ENCODE results near the gene WASHC4. TPM values are rescaled to one million over a fixed set of nuclear protein-coding genes. Genes with fewer than 3 reads are reported as not detected.

Gene WASHC4
- total and polyA plus RNA-seq, 7 experiments from 2014 or later: 31.0 to 76.8 (median 51.4) TPM

DNA sequence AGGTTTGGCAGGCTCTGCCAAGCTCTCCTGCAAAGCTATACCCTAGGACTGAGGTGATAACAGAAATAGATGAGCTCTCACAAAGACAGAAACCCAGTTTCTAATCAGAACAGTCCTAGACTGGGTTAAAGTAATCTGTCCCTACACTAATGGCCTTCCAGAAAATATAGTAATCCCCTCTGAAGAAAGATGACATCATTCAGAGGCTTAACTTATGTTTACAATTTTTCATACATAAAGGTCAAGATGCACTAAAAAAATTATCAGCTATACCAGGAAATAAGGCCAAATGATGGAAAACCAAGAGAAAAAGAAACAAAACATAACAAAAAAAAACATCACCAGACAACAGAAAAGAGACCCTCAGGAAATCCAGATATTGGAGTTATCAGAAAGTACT is 4.9 kb upstream of the WASHC4 start:
- H3K9me3 ChIP-seq (ENCODE audit: control insufficient read depth in 2 of 3, low read length in 3 of 3): no peaks in the 10 kb centered on the region
- H3K4me1 ChIP-seq (ENCODE audit: control insufficient read depth in 2 of 2, insufficient read depth in 2 of 2, low read length in 2 of 2): no peaks in the 10 kb centered on the region
- Mint-ChIP-seq H3K4me3 (no peak overlapping the region), H3K4me1 (peaks cover 0 to 11% (median 5%) of the 10 kb centered on the region in 7 donors), H3K9me3 (peaks cover 0 to 6% (median 3%) of the 10 kb centered on the region in 11 donors), H3K27ac (no peak overlapping the region), H3K27me3 (peaks cover 21 to 66% (median 39%) of the 10 kb centered on the region in 5 donors), H3K36me3 (peaks cover 0 to 6% (median 0%) of the 10 kb centered on the region in 5 donors)
- no peaks in the 10 kb centered on the region for H3K27me3 ChIP-seq (ENCODE audit: control insufficient read depth in 2 of 2, insufficient read depth in 2 of 2, low read length in 2 of 2)
- no peak for DNase-seq
- POLR2A ChIA-PET: no interaction called here
- CTCF ChIA-PET: no interaction called here
- no peak overlapping the region for H3K4me3 ChIP-seq (ENCODE audit: low read length)
- no peak for ATAC-seq
- no peak overlapping the region for H3K27ac ChIP-seq (ENCODE audit: low read depth, low read length)
- intact Hi-C loops (cut with micrococcal nuclease): loop anchor here in 1 of 2 donors (10.0 kb wide), 3 partner anchors 1038 to 1992 kb away; partner anchors contain the start of genes CRY1, HCFC2 and RIC8B
- H3K36me3 ChIP-seq (ENCODE audit: control insufficient read depth in 2 of 3, insufficient read depth in 3 of 3, low read length in 3 of 3): peaks cover 0 to 1% (median 0%) of the 10 kb centered on the region in 3 experiments

DNA sequence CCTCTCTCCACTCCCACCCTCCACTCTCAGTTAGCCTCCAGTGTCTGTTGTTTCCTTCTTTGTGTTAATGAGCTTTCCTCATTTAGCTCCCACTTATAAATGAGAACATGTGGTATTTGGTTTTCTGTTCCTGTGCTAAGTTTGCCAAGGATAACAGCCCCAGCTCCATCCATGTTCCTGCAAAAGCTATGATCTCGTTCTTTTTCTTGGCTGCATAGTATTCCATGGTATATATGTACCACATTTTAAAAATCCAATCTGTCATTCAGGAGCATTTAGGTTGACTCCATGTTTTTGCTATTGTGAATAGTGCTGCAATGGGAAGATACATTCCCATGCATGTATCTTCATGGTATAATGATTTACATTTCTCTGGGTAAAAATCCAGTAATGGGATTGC is 2.8 kb upstream of the WASHC4 start:
- ChIA-PET POLR2A (no interaction called here), CTCF (no interaction called here)
- ATAC-seq (no peak), DNase-seq (no peak)
- peaks cover 0 to under 1% (median 0%) of the 10 kb centered on the region in 5 donors for H3K36me3 Mint-ChIP-seq
- H3K4me1 Mint-ChIP-seq: peaks cover 12 to 25% (median 19%) of the 10 kb centered on the region in 7 donors
- intact Hi-C loops (cut with micrococcal nuclease): loop anchor here (5.0 to 10.0 kb wide), 12 partner anchors 422 to 1990 kb away; partner anchors contain the start of genes HCFC2 (in 2 of the 2), CHST11 (in 1 of the 2), CRY1 (in 1 of the 2) and EID3 (in 1 of the 2)
- peaks cover 0 to 4% (median 0%) of the 10 kb centered on the region in 11 donors for H3K9me3 Mint-ChIP-seq
- H3K4me3 Mint-ChIP-seq: no peak overlapping the region
- peaks cover 7 to 16% of the 10 kb centered on the region in 2 donors for H3K4me1 ChIP-seq (ENCODE audit: control insufficient read depth in 2 of 2, insufficient read depth in 2 of 2, low read length in 2 of 2)
- no peaks in the 10 kb centered on the region for H3K9me3 ChIP-seq (ENCODE audit: control insufficient read depth in 2 of 3, low read length in 3 of 3)
- peaks cover 0 to 5% (median 0%) of the 10 kb centered on the region in 3 experiments for H3K36me3 ChIP-seq (ENCODE audit: control insufficient read depth in 2 of 3, insufficient read depth in 3 of 3, low read length in 3 of 3)
- H3K27me3 ChIP-seq (ENCODE audit: control insufficient read depth in 2 of 2, insufficient read depth in 2 of 2, low read length in 2 of 2): no peaks in the 10 kb centered on the region
- no peak overlapping the region for H3K27ac ChIP-seq (ENCODE audit: low read depth, low read length)
- peaks cover 15 to 45% (median 39%) of the 10 kb centered on the region in 5 donors for H3K27me3 Mint-ChIP-seq
- H3K4me3 ChIP-seq (ENCODE audit: low read length): no peak overlapping the region
- H3K27ac Mint-ChIP-seq: no peak overlapping the region

- POLR2A ChIA-PET: interaction anchor here (0.8 to 2.3 kb wide), 4 partner anchors 9 to 1140 kb away, joined by 3 to 6 read pairs (median 4); partner anchors contain the start of genes NFYB and TDG
- Histone ChIP-seq H3K27me3 (ENCODE audit: control insufficient read depth in 2 of 2, insufficient read depth in 2 of 2, low read length in 2 of 2) (no peaks in the 10 kb centered on the region), H3K9me3 (ENCODE audit: control insufficient read depth in 2 of 3, low read length in 3 of 3) (no peaks in the 10 kb centered on the region), H3K4me3 (ENCODE audit: low read length) (peak overlapping the region; percentile 68), H3K36me3 (ENCODE audit: control insufficient read depth in 2 of 3, insufficient read depth in 3 of 3, low read length in 3 of 3) (peaks cover 0 to 5% (median under 1%) of the 10 kb centered on the region in 3 experiments), H3K27ac (ENCODE audit: low read depth, low read length) (no peak overlapping the region), H3K4me1 (ENCODE audit: control insufficient read depth in 2 of 2, insufficient read depth in 2 of 2, low read length in 2 of 2) (peaks cover 13 to 16% of the 10 kb centered on the region in 2 donors)
- Mint-ChIP-seq H3K4me1 (peaks cover 15 to 34% (median 28%) of the 10 kb centered on the region in 7 donors), H3K4me3 (peak overlapping the region; percentile 89 to 99 (median 96)), H3K27me3 (peaks cover 10 to 35% (median 32%) of the 10 kb centered on the region in 5 donors), H3K36me3 (peaks cover 0 to 4% (median 0%) of the 10 kb centered on the region in 5 donors), H3K27ac (peak overlapping the region in 3 of 9 donors; percentile 77 to 96 (median 95)), H3K9me3 (peaks cover 0 to 4% (median 0%) of the 10 kb centered on the region in 11 donors)
- CTCF ChIA-PET: interaction anchor here (0.6 kb wide), 1 partner anchor 171 kb away, joined by 4 read pairs; no protein-coding TSS in a partner anchor
- peak in 2 of 9 donors; percentile 4 to 7 for DNase-seq
- ATAC-seq: no peak
- intact Hi-C loops (cut with micrococcal nuclease): loop anchor here (1.0 to 10.0 kb wide), 29 partner anchors 22 to 1988 kb away; partner anchors contain the start of genes ALDH1L2 (in 2 of the 2), C12orf75 (in 2 of the 2), EID3 (in 2 of the 2) and HCFC2 (in 2 of the 2)
These were observed 910 bp upstream of the WASHC4 start for GRCh38 chr12:105106621-105107020.

GRCh38 chr12:105107171-105107493 is 399 bp upstream of the WASHC4 start:
- Mint-ChIP-seq H3K27ac (peak overlapping the region; percentile 77 to 96 (median 95)), H3K4me3 (peak overlapping the region; percentile 89 to 99 (median 96)), H3K4me1 (peaks cover 20 to 39% (median 33%) of the 10 kb centered on the region in 7 donors), H3K9me3 (peaks cover 0 to 4% (median 0%) of the 10 kb centered on the region in 11 donors), H3K27me3 (peaks cover 9 to 31% (median 28%) of the 10 kb centered on the region in 5 donors), H3K36me3 (peaks cover 4 to 8% (median 5%) of the 10 kb centered on the region in 5 donors)
- intact Hi-C loops (cut with micrococcal nuclease): loop anchor here (1.0 to 10.0 kb wide), 29 partner anchors 23 to 1988 kb away; partner anchors contain the start of genes ALDH1L2 (in 2 of the 2), C12orf75 (in 2 of the 2), EID3 (in 2 of the 2) and HCFC2 (in 2 of the 2)
- POLR2A ChIA-PET: interaction anchor here (0.8 to 2.3 kb wide), 5 partner anchors 9 to 1250 kb away, joined by 3 to 6 read pairs (median 4); partner anchors contain the start of genes NFYB, POLR3B and TDG
- CTCF ChIA-PET: interaction anchor here (0.6 kb wide), 1 partner anchor 171 kb away, joined by 4 read pairs; no protein-coding TSS in a partner anchor
- Histone ChIP-seq H3K27me3 (ENCODE audit: control insufficient read depth in 2 of 2, insufficient read depth in 2 of 2, low read length in 2 of 2) (no peaks in the 10 kb centered on the region), H3K9me3 (ENCODE audit: control insufficient read depth in 2 of 3, low read length in 3 of 3) (no peaks in the 10 kb centered on the region), H3K4me3 (ENCODE audit: low read length) (peak overlapping the region; percentile 68), H3K36me3 (ENCODE audit: control insufficient read depth in 2 of 3, insufficient read depth in 3 of 3, low read length in 3 of 3) (peaks cover 0 to 5% (median 4%) of the 10 kb centered on the region in 3 experiments), H3K27ac (ENCODE audit: low read depth, low read length) (peak overlapping the region; percentile 93), H3K4me1 (ENCODE audit: control insufficient read depth in 2 of 2, insufficient read depth in 2 of 2, low read length in 2 of 2) (peaks cover 13 to 16% of the 10 kb centered on the region in 2 donors)
- no peak for DNase-seq
- ATAC-seq: no peak

GRCh38 chr12:105109465-105110212 is 2.1 kb downstream of the WASHC4 start:
- H3K9me3 ChIP-seq (ENCODE audit: control insufficient read depth in 2 of 3, low read length in 3 of 3): no peaks in the 10 kb centered on the region
- CTCF ChIA-PET: no interaction called here
- peaks cover 0 to 17% (median 13%) of the 10 kb centered on the region in 5 donors for H3K27me3 Mint-ChIP-seq
- H3K4me3 ChIP-seq (ENCODE audit: low read length): peak overlapping the region; percentile 4
- POLR2A ChIA-PET: no interaction called here
- H3K36me3 Mint-ChIP-seq: peaks cover 12 to 24% (median 21%) of the 10 kb centered on the region in 5 donors
- peaks cover 4 to 12% (median 5%) of the 10 kb centered on the region in 3 experiments for H3K36me3 ChIP-seq (ENCODE audit: control insufficient read depth in 2 of 3, insufficient read depth in 3 of 3, low read length in 3 of 3)
- H3K27me3 ChIP-seq (ENCODE audit: control insufficient read depth in 2 of 2, insufficient read depth in 2 of 2, low read length in 2 of 2): no peaks in the 10 kb centered on the region
- H3K4me1 Mint-ChIP-seq: peaks cover 29 to 59% (median 50%) of the 10 kb centered on the region in 7 donors
- ATAC-seq: no peak
- peaks cover 13 to 16% of the 10 kb centered on the region in 2 donors for H3K4me1 ChIP-seq (ENCODE audit: control insufficient read depth in 2 of 2, insufficient read depth in 2 of 2, low read length in 2 of 2)
- intact Hi-C loops (cut with micrococcal nuclease): loop anchor here (2.0 to 10.0 kb wide), 13 partner anchors 15 to 1985 kb away; partner anchors contain the start of genes HCFC2 (in 2 of the 2), CHST11 (in 1 of the 2), CRY1 (in 1 of the 2) and EID3 (in 1 of the 2)
- H3K27ac Mint-ChIP-seq: peak overlapping the region; percentile 63 to 93 (median 74)
- H3K9me3 Mint-ChIP-seq: peaks cover 0 to 5% (median 0%) of the 10 kb centered on the region in 11 donors
- no peak overlapping the region for H3K27ac ChIP-seq (ENCODE audit: low read depth, low read length)
- no peak for DNase-seq
- peak overlapping the region; percentile 89 to 98 (median 96) for H3K4me3 Mint-ChIP-seq

GRCh38 chr12:105110851-105111250 is 3.3 kb downstream of the WASHC4 start:
- Histone ChIP-seq H3K27me3 (ENCODE audit: control insufficient read depth in 2 of 2, insufficient read depth in 2 of 2, low read length in 2 of 2) (no peaks in the 10 kb centered on the region), H3K27ac (ENCODE audit: low read depth, low read length) (no peak overlapping the region), H3K4me3 (ENCODE audit: low read length) (no peak overlapping the region), H3K4me1 (ENCODE audit: control insufficient read depth in 2 of 2, insufficient read depth in 2 of 2, low read length in 2 of 2) (peaks cover 13 to 16% of the 10 kb centered on the region in 2 donors), H3K36me3 (ENCODE audit: control insufficient read depth in 2 of 3, insufficient read depth in 3 of 3, low read length in 3 of 3) (peaks cover 8 to 15% (median 10%) of the 10 kb centered on the region in 3 experiments), H3K9me3 (ENCODE audit: control insufficient read depth in 2 of 3, low read length in 3 of 3) (no peaks in the 10 kb centered on the region)
- peaks cover 0 to 2% (median 0%) of the 10 kb centered on the region in 11 donors for H3K9me3 Mint-ChIP-seq
- no peak for ATAC-seq
- peaks cover 32 to 61% (median 52%) of the 10 kb centered on the region in 7 donors for H3K4me1 Mint-ChIP-seq
- H3K36me3 Mint-ChIP-seq: peaks cover 12 to 31% (median 23%) of the 10 kb centered on the region in 5 donors
- ChIA-PET POLR2A (no interaction called here), CTCF (interaction anchor here (0.6 kb wide), 1 partner anchor 219 kb away, joined by 3 read pairs; no protein-coding TSS in a partner anchor)
- no peak overlapping the region for H3K27ac Mint-ChIP-seq
- DNase-seq: no peak
- peak overlapping the region in 2 of 10 donors; percentile 8 to 25 for H3K4me3 Mint-ChIP-seq
- intact Hi-C loops (cut with micrococcal nuclease): loop anchor here in 1 of 2 donors (2.0 kb wide), 1 partner anchor 14 kb away; no protein-coding TSS in a partner anchor
- H3K27me3 Mint-ChIP-seq: peaks cover 0 to 10% (median 8%) of the 10 kb centered on the region in 5 donors
